GM18951 (cell line): ENCODE measurements around the gene FAM227B.
"Not testable (repeated sequence)": the region's sequence is repeated elsewhere in the genome, so short reads cannot be mapped to it uniquely, and the experiment has no call there.

Source experiments
- POLR2A ChIP-seq: IDR thresholded peaks from 4 replicates; pipeline ENCODE4 v1.6.1; 2011; ENCODE audit warnings: mild to moderate bottlenecking; ENCODE audit not compliant: insufficient read length, insufficient read depth; ENCODE audit errors: extremely low read depth
- in situ Hi-C: fragments of 300-500 bp; cut with MboI; formaldehyde crosslinking; loops from one replicate; pipeline ENCODE4 v1.12.0; 2022; ENCODE audit warnings: low sequenced_read_pairs, mixed read lengths, inconsistent platforms; ENCODE audit not compliant: unreplicated experiment

Gene FAM227B, protein sequence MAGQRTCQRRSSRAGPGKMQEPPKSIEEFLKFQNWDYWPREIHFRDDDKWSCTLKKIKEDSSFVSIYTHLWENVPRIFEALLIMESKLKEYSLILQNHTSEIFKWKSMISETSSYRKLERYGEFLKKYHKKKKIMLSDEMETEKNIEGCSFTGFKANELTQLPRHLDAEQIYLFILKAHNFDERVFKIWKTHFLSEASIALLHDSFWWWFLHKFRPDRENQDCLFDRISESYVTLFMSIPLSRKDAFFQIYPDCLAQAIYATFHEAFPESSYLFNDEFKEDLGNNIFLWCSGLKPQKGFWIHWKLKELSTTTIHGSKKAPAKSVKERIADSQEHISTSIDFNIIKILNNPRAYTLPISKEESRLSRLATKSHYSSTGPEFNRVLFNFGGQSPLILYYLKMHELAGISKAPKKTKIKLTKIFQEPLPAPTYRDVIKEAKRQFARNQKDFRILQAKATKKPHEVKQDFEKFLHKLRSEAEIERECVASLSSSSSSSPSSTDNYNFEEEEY

DNA sequence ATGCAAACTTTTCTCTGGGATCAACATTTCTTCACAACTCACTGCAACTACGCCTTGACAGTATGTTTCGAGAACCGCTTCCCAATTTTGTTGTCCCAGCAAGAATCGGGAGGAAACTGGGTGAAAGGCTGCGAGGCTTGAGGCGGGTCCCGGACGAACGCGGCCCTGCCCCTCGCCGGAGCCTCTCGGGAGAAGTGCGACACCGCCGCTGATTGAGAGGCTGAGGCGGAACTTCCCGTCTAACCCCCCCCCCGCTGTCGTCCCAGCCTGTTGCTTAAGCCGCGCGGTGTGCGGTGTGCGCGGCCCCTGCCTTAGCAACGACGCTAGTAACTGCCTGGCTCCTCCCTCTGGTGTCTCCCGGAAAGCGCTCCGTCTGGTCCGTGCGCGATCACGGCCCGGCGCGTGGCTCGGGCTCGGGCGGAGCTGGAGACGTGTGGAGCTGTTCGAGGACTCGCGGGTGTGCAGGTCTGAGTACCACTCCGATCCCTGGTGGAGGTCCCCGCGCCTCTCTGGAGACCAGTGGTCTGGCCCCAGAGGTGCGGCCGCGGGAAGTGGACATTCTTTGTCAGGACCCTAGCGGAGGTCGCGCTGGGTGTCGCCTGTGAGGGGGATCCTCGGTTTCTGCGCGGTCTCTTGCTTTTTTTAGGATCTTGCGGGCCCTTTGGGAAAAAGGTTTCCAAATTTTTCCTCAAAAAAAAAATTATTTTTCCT is at the start of gene FAM227B, which contains the start of gene DTWD1:
Gene FAM227B, minus strand, starts transcription at position 161 of the 711 bp plus-strand sequence. CDS start 5,647 bp downstream, outside the sequence.
Gene DTWD1, plus strand, starts transcription at position 391 of the 711 bp plus-strand sequence. CDS start 4,120 bp downstream, outside the sequence.
- TF ChIP-seq POLR2A, result peak; percentile 93
- in situ Hi-C loops, result no loop called here

GRCh38 chr15:49669288-49669687 is 48.7 kb upstream of the FAM227B start:
- TF ChIP-seq POLR2A, result no peak
- in situ Hi-C loops, result no loop called here

DNA sequence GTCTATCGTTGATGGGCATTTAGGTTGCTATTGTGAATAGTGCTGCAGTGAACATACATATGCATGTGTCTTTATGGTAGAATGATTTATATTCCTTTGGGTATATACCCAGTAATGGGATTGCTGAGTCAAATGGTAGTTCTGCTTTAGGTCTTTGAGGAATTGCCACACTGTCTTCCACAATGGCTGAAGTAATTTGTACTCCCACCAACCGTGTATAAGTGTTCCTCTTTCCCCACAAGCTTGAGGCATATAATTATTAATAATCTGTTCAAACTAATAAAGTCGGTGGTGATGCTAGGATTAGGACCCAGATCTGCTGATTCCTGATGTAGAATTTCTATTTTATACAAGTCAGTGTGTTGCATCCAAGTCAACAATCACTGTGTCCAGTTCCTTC is 45.9 kb upstream of the FAM227B start:
- in situ Hi-C loops, result not testable (repeated sequence)

- in situ Hi-C loops, result no loop called here
- TF ChIP-seq POLR2A, result no peak
Measured at GRCh38 chr15:49664716-49665115, 44.1 kb upstream of the FAM227B start.

- in situ Hi-C loops, result no loop called here
- TF ChIP-seq POLR2A, result no peak
Measured at GRCh38 chr15:49656734-49657133, 36.1 kb upstream of the FAM227B start.

DNA sequence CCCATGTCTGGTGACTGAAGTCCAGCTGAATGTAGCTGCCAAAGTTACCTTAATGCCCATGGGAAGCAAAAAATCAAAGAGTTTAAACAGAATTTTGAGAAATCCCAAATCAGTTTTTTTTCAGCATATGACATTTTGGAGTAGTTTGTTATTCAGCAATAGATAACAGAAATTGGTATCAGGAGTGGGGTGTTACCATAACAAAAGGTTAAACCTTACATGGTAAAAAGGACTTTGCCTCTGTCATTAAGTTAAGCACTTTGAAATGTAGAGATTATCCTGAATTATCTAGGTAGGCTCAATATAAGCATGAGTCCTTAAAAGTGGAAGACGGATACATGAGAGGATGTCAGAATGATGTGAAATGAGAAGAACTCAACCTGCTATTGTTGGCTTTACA is 32.3 kb upstream of the FAM227B start:
- in situ Hi-C loops, result no loop called here
- no peak for TF ChIP-seq POLR2A

- no peak for TF ChIP-seq POLR2A
- in situ Hi-C loops, result no loop called here
Measured at GRCh38 chr15:49650676-49651075, 30.1 kb upstream of the FAM227B start.

GRCh38 chr15:49649987-49650386 is 29.4 kb upstream of the FAM227B start:
- in situ Hi-C loops, result no loop called here
- TF ChIP-seq POLR2A, result no peak

DNA sequence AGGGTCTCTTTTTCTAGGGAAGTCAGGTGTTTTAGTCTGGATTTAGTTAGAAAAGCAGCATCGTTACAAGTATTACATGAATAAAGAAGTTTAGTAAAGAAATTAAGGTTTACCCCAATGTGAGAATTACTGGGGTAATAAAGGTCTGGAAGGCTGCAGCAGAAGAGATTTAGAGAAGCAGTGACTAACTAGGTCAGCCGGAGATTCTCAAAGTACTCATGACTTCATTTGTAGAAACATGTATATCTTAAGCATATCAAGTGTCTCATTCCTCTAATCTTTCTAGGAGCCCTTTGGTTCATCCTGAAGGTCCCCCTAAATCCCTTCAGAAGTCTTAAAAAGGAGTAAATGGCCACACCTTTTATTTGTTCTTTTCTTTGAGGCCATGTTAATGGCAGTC is 26.3 kb upstream of the FAM227B start:
- TF ChIP-seq POLR2A, result no peak
- in situ Hi-C loops, result no loop called here

GRCh38 chr15:49645941-49646340 is 25.3 kb upstream of the FAM227B start:
- no peak for TF ChIP-seq POLR2A
- in situ Hi-C loops, result no loop called here

- TF ChIP-seq POLR2A, result no peak
- in situ Hi-C loops, result no loop called here
Measured at GRCh38 chr15:49645277-49645676, 24.7 kb upstream of the FAM227B start.

DNA sequence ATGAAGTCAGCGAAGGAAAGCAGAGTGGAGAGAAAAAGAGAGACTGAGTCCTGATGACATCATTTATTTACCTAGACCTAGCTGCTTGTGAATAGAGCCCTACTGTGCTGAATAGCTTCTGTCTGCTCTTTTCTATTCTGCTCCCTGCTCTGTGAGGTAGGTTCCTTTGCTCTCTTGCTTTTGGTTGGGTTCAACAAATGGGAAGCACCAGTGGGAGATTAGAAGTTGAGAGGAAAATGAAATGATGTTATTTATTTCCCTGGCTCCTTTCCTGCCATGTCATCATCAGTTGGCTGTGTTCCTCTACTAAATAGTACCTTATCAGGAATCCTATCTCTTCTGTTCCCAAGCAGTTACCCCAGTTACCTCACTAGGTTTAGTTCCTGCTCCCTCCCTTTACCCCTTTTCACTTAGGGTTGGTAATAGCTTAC is 23.8 kb upstream of the FAM227B start:
- TF ChIP-seq POLR2A, result no peak

GRCh38 chr15:49637857-49638256 is 17.2 kb upstream of the FAM227B start:
- in situ Hi-C loops, result no loop called here
- no peak for TF ChIP-seq POLR2A

More for the DNA sequence above, 23.8 kb upstream of the FAM227B start:
- in situ Hi-C loops, result no loop called here
